Activated T-cell treated with anti-CD3 and anti-CD28 coated beads, Interleukin-2, amount 50 U/mL, for 48 hours (primary cell): ENCODE data around the gene NLRP6.
"Not testable (repeated sequence)": the region's sequence is repeated elsewhere in the genome, so short reads cannot be mapped to it uniquely, and the experiment has no call there.

ENCODE experiments used
- DNase-seq, 2 experiments: peaks; one replicate each; pipeline ENCODE4 v3.0.0-alpha.2; 2020

NLRP6 gene

GRCh38 chr11:308740-309665 is 30.8 kb downstream of the NLRP6 start:
- peak; percentile 58 to 59 for DNase-seq

GRCh38 chr11:309979-310572 is 31.9 kb downstream of the NLRP6 start:
- peak in 1 of 2 experiments; percentile 37 for DNase-seq

- DNase-seq: peak in 1 of 2 experiments; percentile 55
Measured at GRCh38 chr11:311013-311748, 33.0 kb downstream of the NLRP6 start.

GRCh38 chr11:312092-312816 is 34.0 kb downstream of the NLRP6 start:
- DNase-seq: peak; percentile 66 to 69

GRCh38 chr11:313304-313786 is 35.1 kb downstream of the NLRP6 start:
- peak in 1 of 2 experiments; percentile 59 for DNase-seq

- peak; percentile 74 to 76 for DNase-seq
Measured at GRCh38 chr11:313787-314553, 35.8 kb downstream of the NLRP6 start, which contains the start of gene IFITM1. IFITM1 (plus strand) TSS chr11:314040; CDS start chr11:314171, 131 bp downstream.

GRCh38 chr11:314554-314875 is 36.3 kb downstream of the NLRP6 start:
- peak; percentile 54 to 57 for DNase-seq

GRCh38 chr11:315051-315481 is 36.9 kb downstream of the NLRP6 start:
- peak; percentile 54 to 55 for DNase-seq

GRCh38 chr11:315516-315994 is 37.3 kb downstream of the NLRP6 start:
- peak in 1 of 2 experiments; percentile 48 for DNase-seq

- peak; percentile 57 to 63 for DNase-seq
Measured at GRCh38 chr11:316031-316701, 38.0 kb downstream of the NLRP6 start.

GRCh38 chr11:316891-317301 is 38.7 kb downstream of the NLRP6 start:
- DNase-seq: no peak

GRCh38 chr11:317668-318404 is 39.6 kb downstream of the NLRP6 start:
- DNase-seq: peak; percentile 59 to 60

- not testable (repeated sequence) for DNase-seq
Measured at GRCh38 chr11:318405-319120, 40.4 kb downstream of the NLRP6 start.

- peak; percentile 58 to 65 for DNase-seq
Measured at GRCh38 chr11:319121-319887, 41.1 kb downstream of the NLRP6 start.

GRCh38 chr11:319888-320273 is 41.7 kb downstream of the NLRP6 start:
- peak; percentile 47 to 56 for DNase-seq

GRCh38 chr11:324156-324555 is 45.9 kb downstream of the NLRP6 start:
- no peak for DNase-seq

- DNase-seq: not testable (repeated sequence)
Measured at GRCh38 chr11:324593-325517, 46.6 kb downstream of the NLRP6 start.
